H9 (cell line): ENCODE results near the gene B4GALNT4. TPM values are rescaled to one million over a fixed set of nuclear protein-coding genes. Genes with fewer than 3 reads are reported as not detected.

Experiments
- DNase-seq: peaks from one replicate; pipeline ENCODE4 v3.0.0-alpha.2; 2017
- H2AFZ ChIP-seq: one replicate; pipeline ENCODE4 v1.6.1; 2013; ENCODE audit warnings: mild to moderate bottlenecking, low read length, control low read depth, moderate library complexity
- H2AK5ac ChIP-seq: 2 replicates; pipeline ENCODE4 v1.6.1; 2013; ENCODE audit warnings: low read length, control low read depth, mixed read lengths; ENCODE audit not compliant: insufficient read length
- H2BK120ac ChIP-seq: one replicate; pipeline ENCODE4 v1.6.1; 2013; ENCODE audit warnings: low read depth, mild to moderate bottlenecking, low read length, control low read depth, inconsistent platforms; ENCODE audit not compliant: poor library complexity, severe bottlenecking
- H2BK12ac ChIP-seq: 2 replicates; pipeline ENCODE4 v1.6.1; 2013; ENCODE audit warnings: low read length, control low read depth, mixed read lengths, low read depth; ENCODE audit not compliant: insufficient read length
- H2BK15ac ChIP-seq: 2 replicates; pipeline ENCODE4 v1.6.1; 2013; ENCODE audit warnings: low read depth, low read length, control low read depth
- H2BK20ac ChIP-seq: one replicate; pipeline ENCODE4 v1.6.1; 2013; ENCODE audit warnings: low read depth, mild to moderate bottlenecking, low read length, control low read depth, inconsistent platforms; ENCODE audit not compliant: poor library complexity, severe bottlenecking
- H2BK5ac ChIP-seq: 2 replicates; pipeline ENCODE4 v1.6.1; 2013; ENCODE audit warnings: low read length, control low read depth, mixed read lengths; ENCODE audit not compliant: insufficient read length
- H3K14ac ChIP-seq: 2 replicates; pipeline ENCODE4 v1.6.1; 2013; ENCODE audit warnings: low read length, control low read depth; ENCODE audit not compliant: insufficient read depth
- H3K18ac ChIP-seq: 2 replicates; pipeline ENCODE4 v1.6.1; 2013; ENCODE audit warnings: low read depth, mild to moderate bottlenecking, mixed read lengths, low read length, control low read depth; ENCODE audit not compliant: insufficient read length
- H3K23ac ChIP-seq: 2 replicates; pipeline ENCODE4 v1.6.1; 2013; ENCODE audit warnings: low read length, control low read depth, mixed read lengths, low read depth; ENCODE audit not compliant: insufficient read length
- H3K23me2 ChIP-seq: 2 replicates; pipeline ENCODE4 v1.6.1; 2013; ENCODE audit warnings: low read depth, mild to moderate bottlenecking, mixed read lengths, low read length, control low read depth; ENCODE audit not compliant: insufficient read length, poor library complexity, severe bottlenecking
- H3K27ac ChIP-seq: 2 replicates; pipeline ENCODE4 v1.5.1; 2013; ENCODE audit warnings: low read length, control low read depth, mixed read lengths, low read depth; ENCODE audit not compliant: insufficient read length
- H3K27me3 ChIP-seq: 2 replicates; pipeline ENCODE4 v1.6.1; 2013; ENCODE audit warnings: low read length, control low read depth, inconsistent platforms; ENCODE audit not compliant: insufficient read depth
- H3K4ac ChIP-seq: 2 replicates; pipeline ENCODE4 v1.6.1; 2013; ENCODE audit warnings: low read depth, mild to moderate bottlenecking, control low read depth, inconsistent platforms, low read length, moderate library complexity
- H3K4me1 ChIP-seq: 2 replicates; pipeline ENCODE4 v1.6.1; 2013; ENCODE audit warnings: low read length, control low read depth, inconsistent platforms; ENCODE audit not compliant: insufficient read depth
- H3K4me2 ChIP-seq: 2 replicates; pipeline ENCODE4 v1.6.1; 2013; ENCODE audit warnings: low read length, control low read depth, mixed read lengths; ENCODE audit not compliant: insufficient read length, insufficient read depth
- H3K56ac ChIP-seq: 2 replicates; pipeline ENCODE4 v1.6.1; 2013; ENCODE audit warnings: low read depth, mild to moderate bottlenecking, mixed read lengths, low read length, control low read depth; ENCODE audit not compliant: insufficient read length
- H3K79me1 ChIP-seq: 2 replicates; pipeline ENCODE4 v1.6.1; 2013; ENCODE audit warnings: low read depth, mild to moderate bottlenecking, moderate library complexity, low read length, control low read depth, inconsistent platforms; ENCODE audit not compliant: insufficient read depth, poor library complexity, severe bottlenecking
- H3K79me2 ChIP-seq: 2 replicates; pipeline ENCODE4 v1.6.1; 2013; ENCODE audit warnings: low read length, control low read depth, inconsistent platforms; ENCODE audit not compliant: insufficient read depth
- H3K9ac ChIP-seq: 2 replicates; pipeline ENCODE4 v1.6.1; 2013; ENCODE audit warnings: low read length, control low read depth, mixed read lengths; ENCODE audit not compliant: insufficient read length; ENCODE audit errors: extremely low read depth
- H3K9me3 ChIP-seq: one replicate; pipeline ENCODE4 v1.6.1; 2013; ENCODE audit warnings: low read depth, low read length, inconsistent platforms; ENCODE audit not compliant: control insufficient read depth
- H3T11ph ChIP-seq: one replicate; pipeline ENCODE4 v1.6.1; 2013; ENCODE audit warnings: mild to moderate bottlenecking, low read length, control low read depth, inconsistent platforms
- H4K20me1 ChIP-seq: one replicate; pipeline ENCODE4 v1.6.1; 2013; ENCODE audit not compliant: control insufficient read depth, insufficient read length, insufficient read depth
- H4K5ac ChIP-seq: 2 replicates; pipeline ENCODE4 v1.6.1; 2013; ENCODE audit warnings: low read depth, mild to moderate bottlenecking, mixed read lengths, low read length, control low read depth; ENCODE audit not compliant: insufficient read length
- H4K8ac ChIP-seq: replicated peaks from 2 replicates; pipeline ENCODE4 v1.6.1; 2013; ENCODE audit warnings: low read length, control low read depth, mixed read lengths, low read depth; ENCODE audit not compliant: insufficient read length
- H4K91ac ChIP-seq: 2 replicates; pipeline ENCODE4 v1.6.1; 2013; ENCODE audit warnings: low read depth, mild to moderate bottlenecking, moderate library complexity, mixed read lengths, low read length, control low read depth; ENCODE audit not compliant: insufficient read length
- H3K27ac Mint-ChIP-seq, 3 experiments: 2 replicates in 2 of 3; 3 replicates in 1 of 3; pipeline ENCODE4 v1.8.0; 2020 to 2021; ENCODE audit warnings: mixed read lengths in 3 of 3, mild to moderate bottlenecking in 1 of 3, moderate library complexity in 1 of 3
- H3K27me3 Mint-ChIP-seq: 2 replicates; pipeline ENCODE4 v1.8.0; 2021; ENCODE audit warnings: low read depth, mild to moderate bottlenecking, moderate library complexity, mixed read lengths
- H3K36me3 Mint-ChIP-seq, 3 experiments: 2 replicates in 2 of 3; 3 replicates in 1 of 3; pipeline ENCODE4 v1.8.0; 2020 to 2021; ENCODE audit warnings: low read depth in 3 of 3, mixed read lengths in 3 of 3; ENCODE audit not compliant: insufficient read depth in 1 of 3
- H3K4me1 Mint-ChIP-seq, 2 experiments: 2 replicates each; pipeline ENCODE4 v1.8.0; 2020; ENCODE audit warnings: mixed read lengths in 2 of 2
- H3K4me3 Mint-ChIP-seq, 2 experiments: 2 replicates in 1 of 2; 3 replicates in 1 of 2; pipeline ENCODE4 v1.8.0; 2020 to 2021; ENCODE audit warnings: mild to moderate bottlenecking in 2 of 2, mixed read lengths in 2 of 2, moderate library complexity in 1 of 2
- H3K9me3 Mint-ChIP-seq, 2 experiments: 2 replicates in 1 of 2; 3 replicates in 1 of 2; pipeline ENCODE4 v1.8.0; 2020; ENCODE audit warnings: mild to moderate bottlenecking in 2 of 2, mixed read lengths in 2 of 2, moderate library complexity in 1 of 2
- CTCF ChIP-seq: fragments of 200-600 bp; sonication (generic); conservative IDR thresholded peaks from 3 replicates; pipeline ENCODE4 v1.8.0; 2021; ENCODE audit warnings: antibody characterized with exemption, mild to moderate bottlenecking
- WGBS: extraction: QIAGEN DNeasy Blood & Tissue Kit; methylation state at CpG from one replicate; pipeline ENCODE4 v1.1.7; 2013; ENCODE audit warnings: missing lambda C conversion rate, low lambda C conversion rate, mixed read lengths; ENCODE audit not compliant: insufficient read length; ENCODE audit errors: extremely low coverage; 5-methylcytosine and 5-hydroxymethylcytosine counted together
- total RNA-seq: library from RNA; stranded (reverse); gene quantifications from 2 replicates; pipeline ENCODE4 v1.2.1, GENCODE V29; 2021

The B4GALNT4 gene
- total RNA-seq, 1 experiment from 2014 or later: 105 TPM

GRCh38 chr11:380491-380890 lies 11.2 kb downstream of the B4GALNT4 start:
- no peak overlapping the region for H2BK5ac ChIP-seq
- Mint-ChIP-seq H3K27me3 (no peaks in the 10 kb centered on the region), H3K4me1 (peaks cover 0 to 3% of the 10 kb centered on the region in 2 experiments; a peak in 1 of 4 replicates)

More at GRCh38 chr11:380491-380890, 11.2 kb downstream of the B4GALNT4 start:
- no peaks in the 10 kb centered on the region for H3K79me2 ChIP-seq
- no peaks in the 10 kb centered on the region for H3K79me1 ChIP-seq
- no peaks in the 10 kb centered on the region for H3K27me3 ChIP-seq
- H3K23me2 ChIP-seq: no peaks in the 10 kb centered on the region
- no peak overlapping the region for H3K9ac ChIP-seq
- no peak overlapping the region for H4K5ac ChIP-seq
- H4K8ac ChIP-seq: no peak overlapping the region
- H3K4me1 ChIP-seq: no peaks in the 10 kb centered on the region
- H2BK120ac ChIP-seq: no peak overlapping the region
- no peak overlapping the region for H2BK12ac ChIP-seq
- no peaks in the 10 kb centered on the region for H3K9me3 ChIP-seq
- no peak overlapping the region for H2BK20ac ChIP-seq
- no peak overlapping the region for H3K4me2 ChIP-seq
- no peak overlapping the region for H2BK15ac ChIP-seq
- no peaks in the 10 kb centered on the region; a peak in 2 of 5 replicates for H3K9me3 Mint-ChIP-seq
- H4K20me1 ChIP-seq: no peaks in the 10 kb centered on the region
- no peak overlapping the region; a peak in 1 of 5 replicates for H3K4me3 Mint-ChIP-seq
- H3K56ac ChIP-seq: no peak overlapping the region
- no peak overlapping the region for H3K14ac ChIP-seq
- no peak overlapping the region for H3K23ac ChIP-seq
- no CpG with 5 or more reads among the region's 23 CpGs for WGBS
- no peak overlapping the region for H2AFZ ChIP-seq
- no peak for DNase-seq
- H3K36me3 Mint-ChIP-seq: peaks cover 22 to 43% (median 31%) of the 10 kb centered on the region in 3 experiments
- H3K18ac ChIP-seq: no peak overlapping the region
- H3T11ph ChIP-seq: no peak overlapping the region
- no peak overlapping the region for H3K4ac ChIP-seq
- TF ChIP-seq CTCF: no peak
- H4K91ac ChIP-seq: no peak overlapping the region
- no peak overlapping the region for H3K27ac ChIP-seq
- no peak overlapping the region for H3K27ac Mint-ChIP-seq
- H2AK5ac ChIP-seq: no peak overlapping the region
